HepG2 (cell line): Measurements from ENCODE around the gene DAB1. TPM values are rescaled to one million over a fixed set of nuclear protein-coding genes. Genes with fewer than 3 reads are reported as not detected.

Source experiments
- ATAC-seq: fragments of 200-7000 bp; cut with Tn5 transposase; 3 replicates; pipeline ENCODE4 v1.9.1; 2020; ENCODE audit warnings: mild to moderate bottlenecking, moderate library complexity
- BruUV-seq: library from RNA; stranded (reverse); fragments of 400-500 nt; replicated peaks from 2 replicates; lab custom pipeline; 2021; lab: Mats Ljungman, UMichigan
- CTCF ChIA-PET: fragments of 300-600 bp; formaldehyde crosslinking; extraction: SDS; loops from one replicate; lab custom pipeline; 2021; ENCODE audit warnings: low total read pairs, inconsistent platforms, low intra/inter-chr PET ratio; lab: Yijun Ruan, JAX
- POLR2A ChIA-PET: fragments of 350-600 bp; sonication (Branson Sonifier 250); formaldehyde crosslinking; loops from one replicate; lab custom pipeline; 2020; ENCODE audit warnings: antibody characterized with exemption, inconsistent platforms; lab: Yijun Ruan, JAX
- DNase-seq: peaks from one replicate; pipeline ENCODE4 v3.0.0-alpha.2; 2015; ENCODE audit warnings: low spot score
- FAIRE-seq: peaks from 3 replicates; lab custom pipeline; 2011; peaks lifted over from hg19 to GRCh38; lab: Jason Lieb, UNC
- H2AFZ ChIP-seq: one replicate; pipeline ENCODE4 v1.6.1; 2011; ENCODE audit warnings: low read length, inconsistent platforms
- H3K27ac ChIP-seq: fragments of 300-600 bp; 3 replicates; pipeline ENCODE4 v1.8.0; 2011; ENCODE audit warnings: mixed run types, mild to moderate bottlenecking, mixed read lengths, low read length, inconsistent platforms; ENCODE audit not compliant: insufficient read depth; ENCODE audit errors: extremely low read length
- H3K27me3 ChIP-seq, 2 experiments: fragments of 200-600 bp in 1 of 2; 2 replicates in 1 of 2; 3 replicates in 1 of 2; pipeline versions ENCODE4 v1.6.0 to v1.8.0; 2011; ENCODE audit warnings: low read length in 2 of 2, mild to moderate bottlenecking in 2 of 2, moderate library complexity in 2 of 2, inconsistent platforms in 1 of 2; ENCODE audit not compliant: insufficient read depth in 2 of 2, control insufficient read depth in 1 of 2
- H3K36me3 ChIP-seq, 2 experiments: fragments of 200-600 bp in 1 of 2; replicated peaks in 1 of 2; 2 replicates in 1 of 2; 3 replicates in 1 of 2; pipeline versions ENCODE4 v1.5.1 to v1.8.0; 2011; ENCODE audit warnings: low read length in 2 of 2, inconsistent platforms in 1 of 2; ENCODE audit not compliant: insufficient read depth in 2 of 2, control insufficient read depth in 1 of 2
- H3K4me1 ChIP-seq: 2 replicates; pipeline ENCODE4 v1.5.1; 2012; ENCODE audit warnings: low read length, inconsistent platforms; ENCODE audit not compliant: insufficient read depth
- H3K4me2 ChIP-seq: 2 replicates; pipeline ENCODE4 v1.6.0; 2011; ENCODE audit warnings: low read depth, low read length, inconsistent platforms
- H3K4me3 ChIP-seq, 3 experiments: fragments of 200-600 bp in 1 of 3; sonication (generic), shearing (Covaris generic) in 1 of 3; replicated peaks in 1 of 3; 2 replicates each; pipeline ENCODE4 v1.5.1; 2011 to 2016; ENCODE audit warnings: low read length in 3 of 3, inconsistent platforms in 2 of 3, low read depth in 2 of 3, mild to moderate bottlenecking in 2 of 3, control low read depth in 1 of 3, mixed read lengths in 1 of 3; ENCODE audit not compliant: insufficient read depth in 1 of 3
- H3K79me2 ChIP-seq: one replicate; pipeline ENCODE4 v1.6.1; 2011; ENCODE audit warnings: low read length, inconsistent platforms; ENCODE audit not compliant: insufficient read depth
- H3K9ac ChIP-seq: 2 replicates; pipeline ENCODE4 v1.6.0; 2011; ENCODE audit warnings: mild to moderate bottlenecking, low read depth, low read length, inconsistent platforms; ENCODE audit not compliant: insufficient read depth
- H3K9me3 ChIP-seq: 2 replicates; pipeline ENCODE4 v1.5.1; 2012; ENCODE audit warnings: mild to moderate bottlenecking, low read length
- H4K20me1 ChIP-seq: 2 replicates; pipeline ENCODE4 v1.6.0; 2011; ENCODE audit warnings: inconsistent platforms, mild to moderate bottlenecking, low read length, moderate library complexity; ENCODE audit not compliant: insufficient read depth
- AKNA ChIP-seq: sonication (generic); formaldehyde crosslinking; IDR thresholded peaks from 2 replicates; pipeline ENCODE4 v1.4.0; 2020; ENCODE audit warnings: missing genetic modification reagents, borderline replicate concordance
- ARID5B ChIP-seq: IDR thresholded peaks from 2 replicates; pipeline ENCODE4 v1.4.0; 2020; ENCODE audit warnings: mild to moderate bottlenecking, missing genetic modification reagents
- FOXM1 ChIP-seq: sonication (generic); formaldehyde crosslinking; IDR thresholded peaks from 2 replicates; pipeline ENCODE4 v1.5.0; 2020; ENCODE audit warnings: missing genetic modification reagents
- JUNB ChIP-seq: sonication (generic); formaldehyde crosslinking; IDR thresholded peaks from 2 replicates; pipeline ENCODE4 v1.8.0; 2022; ENCODE audit warnings: missing genetic modification reagents, mild to moderate bottlenecking, borderline replicate concordance
- KAT2B ChIP-seq: fragments of 150-350 bp; IDR thresholded peaks from 2 replicates; pipeline ENCODE4 v1.6.1; 2014; ENCODE audit warnings: low read depth, low read length, borderline replicate concordance
- MBD4 ChIP-seq: IDR thresholded peaks from 2 replicates; pipeline ENCODE4 v1.6.1; 2012; ENCODE audit warnings: low read length, inconsistent platforms, borderline replicate concordance
- NAIF1 ChIP-seq: sonication (generic); formaldehyde crosslinking; IDR thresholded peaks from 2 replicates; pipeline ENCODE4 v1.5.0; 2020; ENCODE audit warnings: mild to moderate bottlenecking, missing genetic modification reagents, borderline replicate concordance
- POLR2AphosphoS2 ChIP-seq: IDR thresholded peaks from 2 replicates; pipeline ENCODE4 v1.6.1; 2011; ENCODE audit warnings: low read depth, low read length, improper control_type of control experiment
- RAD51 ChIP-seq: fragments of 450-650 bp; IDR thresholded peaks from 2 replicates; pipeline ENCODE4 v1.6.1; 2016; ENCODE audit warnings: borderline replicate concordance
- SRY ChIP-seq: sonication (generic); formaldehyde crosslinking; IDR thresholded peaks from 2 replicates; pipeline ENCODE4 v1.8.0; 2022; ENCODE audit warnings: mild to moderate bottlenecking, missing genetic modification reagents
- WIZ ChIP-seq: sonication (generic); formaldehyde crosslinking; IDR thresholded peaks from 2 replicates; pipeline ENCODE4 v1.5.1; 2020; ENCODE audit warnings: mild to moderate bottlenecking, missing genetic modification reagents
- ZBTB4 ChIP-seq: sonication (generic); formaldehyde crosslinking; IDR thresholded peaks from 2 replicates; pipeline ENCODE4 v1.4.0; 2020; ENCODE audit warnings: missing genetic modification reagents, mild to moderate bottlenecking, borderline replicate concordance
- ZNF230 ChIP-seq: sonication (generic); formaldehyde crosslinking; IDR thresholded peaks from 2 replicates; pipeline ENCODE4 v1.4.0; 2020; ENCODE audit warnings: mild to moderate bottlenecking, missing genetic modification reagents
- ZNF546 ChIP-seq: sonication (generic); formaldehyde crosslinking; conservative IDR thresholded peaks from 2 replicates; pipeline ENCODE4 v1.8.1; 2023; ENCODE audit warnings: mild to moderate bottlenecking, missing genetic modification reagents
- WGBS: methylation state at CpG from one replicate; pipeline ENCODE4 v1.1.6; 2017; ENCODE audit warnings: low lambda C conversion rate; 5-methylcytosine and 5-hydroxymethylcytosine counted together
- in situ Hi-C: cut with HindIII; loops from 2 replicates; pipeline ENCODE4 v1.10.0; 2017; ENCODE audit warnings: low pct_unique_long_range_greater_than_20kb; ENCODE audit not compliant: extremely low pct_ligation_motif_present
- intact Hi-C: fragments of 100-400 bp; cut with micrococcal nuclease; formaldehyde crosslinking; loops from one replicate; pipeline ENCODE4 v1.10.0; 2022; ENCODE audit not compliant: unreplicated experiment
- polyA plus RNA-seq, 8 experiments: library from polyadenylated mRNA; depleted of rRNA in 3 of 8; stranded (reverse) in 7 of 8; unstranded in 1 of 8; fragments of >200 nt; fragmentation: Illumina TruSeq in 4 of 8; extraction: Trizol in 4 of 8; gene quantifications; 2 replicates each; pipeline versions ENCODE4 v1.2.1 to v1.2.3, GENCODE V29; 2011 to 2016; ENCODE audit warnings: low read depth in 4 of 8, missing spikeins in 1 of 8, mixed read lengths in 1 of 8; ENCODE audit not compliant: insufficient read depth in 1 of 8
- total RNA-seq, 5 experiments: library from RNA; depleted of rRNA; stranded (reverse); fragments of >200 nt; fragmentation: Illumina TruSeq; extraction: Trizol; gene quantifications; 2 replicates each; pipeline ENCODE4 v1.2.3, GENCODE V29; 2016; ENCODE audit warnings: low read depth in 1 of 5

DAB1 gene
- total and polyA plus RNA-seq, 2 of the 13 experiments (the other 11 are each of a cell fraction or from before 2014, with no cell fraction given), result 0.04 to 0.13 TPM

- Histone ChIP-seq H3K79me2 (no peaks in the 10 kb centered on the region), H2AFZ (no peak overlapping the region), H4K20me1 (no peaks in the 10 kb centered on the region), H3K9me3 (no peaks in the 10 kb centered on the region), H3K4me1 (peaks cover 5% of the 10 kb centered on the region; the same call in 1 of the 2 replicates), H3K4me3 (no peak overlapping the region), H3K27ac (no peak overlapping the region), H3K4me2 (no peak overlapping the region), H3K9ac (no peak overlapping the region), H3K27me3 (no peaks in the 10 kb centered on the region), H3K36me3 (no peaks in the 10 kb centered on the region)
- 51% methylated on average over 5 of the region's 5 CpGs for WGBS
- no peak for FAIRE-seq
- in situ Hi-C loops, result no loop called here
- DNase-seq, result no peak
- intact Hi-C loops, result no loop called here
- no peak for ATAC-seq
- ChIA-PET CTCF (no interaction called here), POLR2A (no interaction called here)
- no TSS peak for BruUV-seq
- no peak for TF ChIP-seq NAIF1
- no peak for TF ChIP-seq ZNF546 (CRISPR knock-in tag)
- TF ChIP-seq JUNB (CRISPR knock-in tag), result no peak
- no peak for TF ChIP-seq WIZ (CRISPR knock-in tag)
- no peak for TF ChIP-seq SRY (CRISPR knock-in tag)
- no peak for TF ChIP-seq KAT2B
- no peak for TF ChIP-seq ZBTB4 (CRISPR knock-in tag)
- TF ChIP-seq MBD4, result no peak
- no peak for TF ChIP-seq FOXM1 (CRISPR knock-in tag)
- no peak for TF ChIP-seq POLR2AphosphoS2
- TF ChIP-seq ARID5B (CRISPR knock-in tag), result no peak
- no peak for TF ChIP-seq RAD51
- no peak for TF ChIP-seq ZNF230 (CRISPR knock-in tag)
- TF ChIP-seq AKNA, result no peak
Observed at GRCh38 chr1:57451516-57451915, 27.7 kb upstream of the DAB1 start.
